GM12878 (cell line): Measurements from ENCODE around the gene CDYL2. TPM values are rescaled to one million over a fixed set of nuclear protein-coding genes. Genes with fewer than 3 reads are reported as not detected.

ENCODE experiments used
- ATAC-seq: fragments of 200-7000 bp; cut with Tn5 transposase; 3 replicates; pipeline ENCODE4 v1.9.1; 2020; ENCODE audit warnings: mild to moderate bottlenecking, moderate library complexity
- BruUV-seq: library from RNA; stranded (reverse); fragments of 400-500 nt; replicated peaks from 2 replicates; lab custom pipeline; 2021; lab: Mats Ljungman, UMichigan
- CTCF ChIA-PET: fragments of 300-600 bp; sonication (Branson Sonifier 250); formaldehyde crosslinking; extraction: SDS; loops from one replicate; lab custom pipeline; 2021; ENCODE audit warnings: inconsistent platforms; lab: Yijun Ruan, JAX
- POLR2A ChIA-PET: fragments of 350-600 bp; formaldehyde crosslinking; extraction: SDS; loops from one replicate; lab custom pipeline; 2021; ENCODE audit warnings: inconsistent platforms; lab: Charles Lee
- RAD21 ChIA-PET: fragments of 300-600 bp; sonication (Branson Sonifier 250); formaldehyde crosslinking; loops from one replicate; lab custom pipeline; 2023; ENCODE audit warnings: antibody characterized with exemption; ENCODE audit not compliant: unreplicated experiment; lab: Charles Lee
- SMC1A ChIA-PET: fragments of 300-600 bp; sonication (Branson Sonifier 250); formaldehyde crosslinking; loops from one replicate; lab custom pipeline; 2023; ENCODE audit not compliant: unreplicated experiment, uncharacterized antibody; lab: Charles Lee
- DNase-seq: peaks from one replicate; pipeline ENCODE4 v3.0.0-alpha.2; 2011; ENCODE audit warnings: low read depth, low spot score
- FAIRE-seq: peaks from 3 replicates; lab custom pipeline; 2011; peaks lifted over from hg19 to GRCh38; lab: Jason Lieb, UNC
- H2AFZ ChIP-seq: 2 replicates; pipeline ENCODE4 v1.6.0; 2011; ENCODE audit warnings: low read depth, low read length, control low read depth; ENCODE audit not compliant: control insufficient read depth
- H3K27ac ChIP-seq: 2 replicates; pipeline ENCODE4 v1.5.1; 2011; ENCODE audit warnings: control low read depth; ENCODE audit not compliant: control insufficient read depth, insufficient read depth
- H3K27me3 ChIP-seq, 2 experiments: replicated peaks in 1 of 2; 2 replicates each; pipeline versions ENCODE4 v1.6.0 to v1.6.1; 2011; ENCODE audit warnings: low read length in 1 of 2; ENCODE audit not compliant: control insufficient read depth in 2 of 2, insufficient read depth in 2 of 2
- H3K36me3 ChIP-seq, 2 experiments: 2 replicates each; pipeline ENCODE4 v1.5.1; 2011; ENCODE audit warnings: low read length in 1 of 2; ENCODE audit not compliant: control insufficient read depth in 2 of 2, insufficient read depth in 2 of 2
- H3K4me1 ChIP-seq: 2 replicates; pipeline ENCODE4 v1.6.1; 2011; ENCODE audit warnings: mild to moderate bottlenecking, low read length, moderate library complexity, mixed read lengths; ENCODE audit not compliant: control insufficient read depth, insufficient read depth
- H3K4me2 ChIP-seq: 2 replicates; pipeline ENCODE4 v1.6.0; 2011; ENCODE audit warnings: control low read depth; ENCODE audit not compliant: control insufficient read depth, insufficient read depth
- H3K4me3 ChIP-seq: fragments of 200-600 bp; sonication (generic); 2 replicates; pipeline ENCODE4 v1.5.1; 2016
- H3K79me2 ChIP-seq: 2 replicates; pipeline ENCODE4 v1.6.0; 2011; ENCODE audit warnings: low read length; ENCODE audit not compliant: control insufficient read depth, insufficient read depth
- H3K9ac ChIP-seq: 2 replicates; pipeline ENCODE4 v1.8.0; 2011; ENCODE audit warnings: low read length, control low read depth, mixed read lengths; ENCODE audit not compliant: control insufficient read depth, insufficient read depth
- H3K9me3 ChIP-seq: replicated peaks from 3 replicates; pipeline ENCODE4 v1.5.1; 2011; ENCODE audit warnings: mild to moderate bottlenecking, low read length; ENCODE audit not compliant: control insufficient read depth, insufficient read depth
- H4K20me1 ChIP-seq: 2 replicates; pipeline ENCODE4 v1.6.0; 2011; ENCODE audit not compliant: control insufficient read depth, insufficient read depth
- ASH2L ChIP-seq: fragments of 300-600, 200-600 bp; sonication (generic); IDR thresholded peaks from 2 replicates; pipeline ENCODE4 v1.6.1; 2017; ENCODE audit warnings: low read depth, mild to moderate bottlenecking, borderline replicate concordance
- BRCA1 ChIP-seq: IDR thresholded peaks from 2 replicates; pipeline ENCODE4 v1.6.1; 2011; ENCODE audit warnings: low read depth, low read length, improper control_type of control experiment
- CHD2 ChIP-seq: IDR thresholded peaks from 2 replicates; pipeline ENCODE4 v1.6.1; 2011; ENCODE audit warnings: low read depth, low read length, improper control_type of control experiment, borderline replicate concordance
- CREB1 ChIP-seq: IDR thresholded peaks from 2 replicates; pipeline ENCODE4 v1.6.1; 2012; ENCODE audit warnings: low read depth, mild to moderate bottlenecking, inconsistent platforms
- EZH2 ChIP-seq: IDR thresholded peaks from 2 replicates; pipeline ENCODE4 v1.6.1; 2012; ENCODE audit warnings: low read depth, mild to moderate bottlenecking, control low read depth, inconsistent platforms, low read length, borderline replicate concordance; ENCODE audit not compliant: control insufficient read depth
- HSF1 ChIP-seq: fragments of 150-350 bp; IDR thresholded peaks from 2 replicates; pipeline ENCODE4 v1.6.1; 2014; ENCODE audit warnings: mild to moderate bottlenecking, low read depth, low read length
- MTA2 ChIP-seq: fragments of 450-650 bp; IDR thresholded peaks from 2 replicates; pipeline ENCODE4 v1.6.1; 2016; ENCODE audit warnings: low read depth, mild to moderate bottlenecking, moderate library complexity
- MTA3 ChIP-seq: IDR thresholded peaks from 2 replicates; pipeline ENCODE4 v1.6.1; 2012; ENCODE audit warnings: low read length, inconsistent platforms, borderline replicate concordance
- NBN ChIP-seq: fragments of 450-650 bp; IDR thresholded peaks from 2 replicates; pipeline ENCODE4 v1.6.1; 2016
- SRF ChIP-seq, 2 experiments: IDR thresholded peaks; 2 replicates each; pipeline ENCODE4 v1.6.1; 2011; ENCODE audit warnings: low read depth in 2 of 2, low read length in 2 of 2, mild to moderate bottlenecking in 1 of 2, moderate library complexity in 1 of 2
- YBX1 ChIP-seq: fragments of 450-650 bp; IDR thresholded peaks from 2 replicates; pipeline ENCODE4 v1.6.1; 2016; ENCODE audit warnings: antibody characterized with exemption
- ZNF207 ChIP-seq: fragments of 450-650 bp; IDR thresholded peaks from 2 replicates; pipeline ENCODE4 v1.6.1; 2014; ENCODE audit warnings: antibody characterized with exemption, mild to moderate bottlenecking, borderline replicate concordance
- ZNF24 ChIP-seq: fragments of 450-650 bp; IDR thresholded peaks from 2 replicates; pipeline ENCODE4 v1.6.1; 2017; ENCODE audit warnings: antibody characterized with exemption, mild to moderate bottlenecking
- ZNF687 ChIP-seq: fragments of 450-650 bp; IDR thresholded peaks from 2 replicates; pipeline ENCODE4 v1.6.1; 2017; ENCODE audit warnings: mild to moderate bottlenecking, moderate library complexity
- ZZZ3 ChIP-seq: IDR thresholded peaks from 2 replicates; pipeline ENCODE4 v1.6.1; 2011; ENCODE audit warnings: low read depth; ENCODE audit not compliant: control insufficient read depth, insufficient read length
- WGBS: methylation state at CpG from one replicate; pipeline ENCODE4 v1.1.6; 2016; ENCODE audit warnings: low lambda C conversion rate; ENCODE audit not compliant: insufficient replicate concordance, insufficient coverage; ENCODE audit errors: missing lambda C conversion rate; 5-methylcytosine and 5-hydroxymethylcytosine counted together
- in situ Hi-C: fragments of 300-500 bp; cut with MboI; formaldehyde crosslinking; loops from 9 replicates; pipeline ENCODE4 v1.14.3; 2018; ENCODE audit warnings: mixed read lengths
- intact Hi-C: fragments of 100-400 bp; cut with micrococcal nuclease; formaldehyde crosslinking; loops from one replicate; pipeline ENCODE4 v1.14.2; 2022; ENCODE audit not compliant: unreplicated experiment
- polyA plus RNA-seq, 11 experiments: library from polyadenylated mRNA; depleted of rRNA in 4 of 11; unstranded in 6 of 11; stranded (reverse) in 5 of 11; fragments of >200 nt; fragmentation: Nextera tagmentation in 4 of 11; fragmentation: Illumina TruSeq in 1 of 11; extraction: Ambion mirVana in 4 of 11; extraction: Trizol in 1 of 11; gene quantifications; 1 replicate in 1 of 11; 2 replicates in 10 of 11; pipeline versions ENCODE4 v1.2.1 to v1.2.3, GENCODE V29; 2011 to 2016; ENCODE audit warnings: inconsistent platforms in 2 of 11, missing spikeins in 2 of 11, low read depth in 1 of 11
- total RNA-seq, 4 experiments: library from RNA; depleted of rRNA in 3 of 4; stranded (reverse); fragments of >200 nt in 3 of 4; fragmentation: Illumina TruSeq in 1 of 4; extraction: Trizol in 1 of 4; gene quantifications; 2 replicates each; pipeline versions ENCODE4 v1.2.1 to v1.2.3, GENCODE V29; 2013 to 2021

Gene CDYL2
- total and polyA plus RNA-seq, 10 of the 15 experiments (the other 5 are each of a cell fraction or from before 2014, with no cell fraction given): 0.27 to 22.9 (median 3.9) TPM

GRCh38 chr16:80619824-80620223 is 184.6 kb downstream of the CDYL2 start:
- in situ Hi-C loops (no loop called here), intact Hi-C loops (no loop called here)
- H3K4me2 ChIP-seq: no peak overlapping the region
- no peaks in the 10 kb centered on the region for H3K79me2 ChIP-seq
- H3K36me3 ChIP-seq: no peaks in the 10 kb centered on the region
- no peaks in the 10 kb centered on the region for H3K27me3 ChIP-seq
- no peak overlapping the region for H3K9ac ChIP-seq
- FAIRE-seq (no peak), ATAC-seq (no peak), DNase-seq (no peak)
- no peak overlapping the region for H2AFZ ChIP-seq
- no peaks in the 10 kb centered on the region for H3K4me1 ChIP-seq
- no TSS peak for BruUV-seq
- H3K4me3 ChIP-seq: no peak overlapping the region
- SMC1A ChIA-PET: no interaction called here
- 62% methylated on average over 4 of the region's 4 CpGs for WGBS
- H3K27ac ChIP-seq: no peak overlapping the region
- CTCF ChIA-PET: no interaction called here
- TF ChIP-seq ZZZ3 (no peak), CHD2 (no peak), CREB1 (no peak), BRCA1 (no peak), ASH2L (no peak), ZNF207 (no peak), YBX1 (no peak), MTA3 (no peak), MTA2 (no peak), ZNF24 (no peak), NBN (no peak), HSF1 (no peak), ZNF687 (no peak), SRF (IDR thresholded peaks at IDR 0.05; ENCODE audit: low read depth in 2 of 2, low read length in 2 of 2) (no peak), EZH2 (no peak)
- RAD21 ChIA-PET: no interaction called here
- H3K9me3 ChIP-seq: no peaks in the 10 kb centered on the region
- POLR2A ChIA-PET: no interaction called here
- H4K20me1 ChIP-seq: no peaks in the 10 kb centered on the region
